Measurements from ENCODE around the gene CPSF4. TPM values are rescaled to one million over a fixed set of nuclear protein-coding genes. Genes with fewer than 3 reads are reported as not detected.
"Not testable (repeated sequence)": the region's sequence is repeated elsewhere in the genome, so short reads cannot be mapped to it uniquely, and the experiment has no call there.

Gene CPSF4
- total and polyA plus RNA-seq, 12 donors: 12.6 to 21.7 (median 16.1) TPM

- no peaks in the 10 kb centered on the region for H3K27me3 ChIP-seq
- H3K36me3 ChIP-seq: peaks cover 0 to 85% (median 41%) of the 10 kb centered on the region in 9 donors
- TF ChIP-seq CTCF (IDR thresholded peaks at IDR 0.05): no peak
- H3K27ac ChIP-seq: no peak overlapping the region
- no peaks in the 10 kb centered on the region for H3K9me3 ChIP-seq
- intact Hi-C loops (cut with DNase I): no loop called here
- ATAC-seq (peak in 2 of 8 donors; percentile 9 to 38), DNase-seq (no peak)
- WGBS, 2 donors: 87 to 95% methylated on average over 8 of the region's 8 CpGs
- H3K4me1 ChIP-seq: no peaks in the 10 kb centered on the region
- H3K4me3 ChIP-seq: no peak overlapping the region
Measured at GRCh38 chr7:99429756-99430155, 9.0 kb upstream of the CPSF4 start.

DNA sequence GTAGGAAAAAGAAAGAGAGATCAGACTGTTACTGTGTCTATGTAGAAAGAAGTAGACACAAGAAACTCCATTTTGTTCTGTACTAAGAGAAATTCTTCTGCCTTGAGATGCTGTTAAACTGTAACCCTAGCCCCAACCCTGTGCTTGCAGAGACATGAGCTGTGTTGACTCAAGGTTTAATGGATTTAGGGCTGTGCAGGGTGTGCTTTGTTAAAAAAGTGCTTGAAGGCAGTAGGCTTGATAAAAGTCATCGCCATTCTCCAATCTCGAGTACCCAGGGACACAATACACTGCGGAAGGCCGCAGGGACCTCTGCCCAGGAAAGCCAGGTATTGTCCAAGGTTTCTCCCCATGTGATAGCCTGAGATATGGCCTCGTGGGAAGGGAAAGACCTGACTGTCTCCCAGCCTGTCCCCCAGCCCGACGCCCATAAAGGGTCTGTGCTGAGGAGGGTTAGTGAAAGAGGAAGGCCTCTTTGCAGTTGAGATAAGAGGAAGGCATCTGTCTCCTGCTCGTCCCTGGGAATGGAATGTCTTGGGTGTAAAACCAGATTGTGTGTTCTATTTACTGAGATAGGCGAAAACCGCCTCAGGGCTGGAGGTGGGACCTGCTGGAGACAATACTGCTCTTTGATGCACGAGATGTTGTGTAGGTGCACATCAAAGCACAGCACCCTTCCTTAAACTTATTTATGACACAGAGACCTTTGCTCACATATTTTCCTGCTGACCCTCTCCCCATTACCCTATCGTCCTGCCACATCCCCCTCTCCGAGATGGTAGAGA is 6.8 kb upstream of the CPSF4 start:
- intact Hi-C loops (cut with DNase I); H3K4me1 ChIP-seq; H3K27ac ChIP-seq; H3K9me3 ChIP-seq; ATAC-seq; H3K27me3 ChIP-seq; H3K4me3 ChIP-seq; DNase-seq: not testable (repeated sequence)
- 68 to 70% methylated on average over 13 of the region's 13 CpGs for WGBS, 2 donors
- peaks cover 0 to 80% (median 35%) of the 10 kb centered on the region in 9 donors for H3K36me3 ChIP-seq

GRCh38 chr7:99433158-99433557 is 5.6 kb upstream of the CPSF4 start:
- no peak for TF ChIP-seq CTCF (IDR thresholded peaks at IDR 0.05)
- peaks cover 0 to 76% (median 35%) of the 10 kb centered on the region in 9 donors for H3K36me3 ChIP-seq
- no peaks in the 10 kb centered on the region for H3K9me3 ChIP-seq
- intact Hi-C loops (cut with DNase I): loop anchor here in 1 of 10 donors (1.0 kb wide), 1 partner anchor 40 kb away; no protein-coding TSS in a partner anchor
- 94 to 95% methylated on average over 9 of the region's 9 CpGs for WGBS, 2 donors
- H3K4me1 ChIP-seq: peaks cover 2 to 9% (median 8%) of the 10 kb centered on the region in 9 donors
- ATAC-seq (no peak), DNase-seq (no peak)
- H3K27me3 ChIP-seq: no peaks in the 10 kb centered on the region
- H3K27ac ChIP-seq: no peak overlapping the region
- H3K4me3 ChIP-seq: no peak overlapping the region

DNA sequence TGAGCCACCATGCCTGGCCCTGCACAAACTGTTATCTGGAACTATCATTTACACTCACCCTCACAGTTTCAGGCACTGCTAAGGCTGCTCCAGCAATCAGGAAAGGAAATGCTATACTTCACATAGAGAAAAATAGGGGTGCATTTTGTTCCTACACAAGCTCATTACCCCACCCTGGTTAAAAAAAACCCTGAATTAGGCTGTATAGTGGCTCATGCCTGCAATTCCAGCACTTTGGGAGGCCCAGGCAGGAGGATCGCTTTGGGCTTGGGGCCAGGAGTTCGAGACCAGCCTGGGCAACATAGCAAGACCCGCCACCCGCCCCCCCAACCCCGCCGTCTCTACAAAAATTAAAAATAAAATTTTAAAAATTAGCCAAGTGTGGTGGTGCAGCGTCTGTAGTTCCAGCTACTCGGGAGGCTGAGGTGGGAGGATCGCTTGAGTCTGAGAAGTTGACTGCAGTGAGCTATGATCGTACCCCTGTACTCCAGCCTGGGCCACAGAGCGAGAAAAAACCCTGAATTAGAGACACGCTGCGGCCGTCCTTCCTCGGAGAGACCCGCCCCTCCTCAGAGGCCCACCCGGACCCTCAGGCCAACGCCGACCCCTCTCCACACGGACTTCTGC is 684 bp upstream of the CPSF4 start:
- Histone ChIP-seq H3K27me3 (no peaks in the 10 kb centered on the region), H3K27ac (peak overlapping the region in 9 of 10 donors; percentile 71 to 94 (median 89)), H3K9me3 (no peaks in the 10 kb centered on the region), H3K36me3 (peaks cover 0 to 35% (median 13%) of the 10 kb centered on the region in 9 donors), H3K4me1 (peaks cover 2 to 52% (median 24%) of the 10 kb centered on the region in 9 donors), H3K4me3 (peak overlapping the region; percentile 77 to 99 (median 93))
- peak in 7 of 8 donors; percentile 2 to 50 (median 29) for ATAC-seq
- WGBS, 2 donors: 17 to 19% methylated on average over 20 of the region's 20 CpGs
- no peak for DNase-seq
- intact Hi-C loops (cut with DNase I): no loop called here
- no peak for TF ChIP-seq CTCF (IDR thresholded peaks at IDR 0.05)
